Activated T-cell treated with anti-CD3 and anti-CD28 coated beads, Interleukin-2, amount 50 U/mL, for 24 hours (primary cell): ENCODE data around the gene GNA12.

Source experiments
- DNase-seq: peaks from one replicate; pipeline ENCODE4 v3.0.0-alpha.2; 2020
- H3K27ac Mint-ChIP-seq: 2 replicates; pipeline ENCODE4 v1.8.0; 2020; ENCODE audit warnings: mild to moderate bottlenecking, mixed read lengths
- H3K27me3 Mint-ChIP-seq: 2 replicates; pipeline ENCODE4 v1.8.0; 2020; ENCODE audit warnings: mixed read lengths
- H3K36me3 Mint-ChIP-seq: 2 replicates; pipeline ENCODE4 v1.8.0; 2020; ENCODE audit warnings: low read depth, mixed read lengths
- H3K4me1 Mint-ChIP-seq: 2 replicates; pipeline ENCODE4 v1.8.0; 2020; ENCODE audit warnings: low read depth, mixed read lengths
- H3K4me3 Mint-ChIP-seq: 2 replicates; pipeline ENCODE4 v1.8.0; 2020; ENCODE audit warnings: mild to moderate bottlenecking, moderate library complexity, mixed read lengths
- H3K9me3 Mint-ChIP-seq: 2 replicates; pipeline ENCODE4 v1.8.0; 2020; ENCODE audit warnings: mixed read lengths

GNA12 gene

DNA sequence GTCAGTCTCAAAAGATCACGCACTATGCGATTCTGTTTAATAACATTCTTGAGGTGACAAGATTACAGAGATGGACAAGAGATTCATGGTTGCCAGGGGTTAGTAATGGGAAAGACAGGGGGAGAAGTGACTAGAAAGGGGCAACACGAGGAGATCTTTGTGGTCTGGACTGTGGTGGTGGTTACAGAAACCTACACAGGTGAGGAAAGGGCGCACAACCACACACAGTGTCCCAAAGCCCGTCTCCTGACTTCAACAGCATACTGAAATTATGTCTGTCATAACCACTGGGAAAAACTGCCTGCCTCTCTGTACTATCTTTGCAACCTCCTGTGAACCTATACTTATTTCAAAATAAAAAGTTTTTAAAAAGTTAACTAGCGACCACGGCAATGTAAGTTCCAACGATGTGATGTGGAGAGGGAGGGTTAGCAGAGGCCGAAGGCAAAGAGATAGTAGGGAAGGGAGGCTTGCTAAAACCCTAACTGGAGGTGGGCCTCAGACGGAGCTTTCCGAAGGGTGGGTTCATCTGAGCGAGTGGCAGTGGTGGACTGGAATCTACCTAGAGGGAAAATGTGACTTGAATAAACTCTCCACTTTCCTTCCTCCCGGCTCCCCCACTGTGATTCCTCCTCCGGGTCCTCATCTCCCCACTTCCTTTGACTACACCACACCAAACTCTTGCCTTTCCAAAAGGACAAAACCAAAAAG, 43.7 kb downstream of the GNA12 start:
- H3K9me3 Mint-ChIP-seq = no peaks in the 10 kb centered on the region
- H3K36me3 Mint-ChIP-seq = no peaks in the 10 kb centered on the region
- no peak overlapping the region for H3K27ac Mint-ChIP-seq
- H3K27me3 Mint-ChIP-seq = no peaks in the 10 kb centered on the region
- no peak for DNase-seq
- H3K4me1 Mint-ChIP-seq = peaks cover 46% of the 10 kb centered on the region
- H3K4me3 Mint-ChIP-seq = no peak overlapping the region

DNA sequence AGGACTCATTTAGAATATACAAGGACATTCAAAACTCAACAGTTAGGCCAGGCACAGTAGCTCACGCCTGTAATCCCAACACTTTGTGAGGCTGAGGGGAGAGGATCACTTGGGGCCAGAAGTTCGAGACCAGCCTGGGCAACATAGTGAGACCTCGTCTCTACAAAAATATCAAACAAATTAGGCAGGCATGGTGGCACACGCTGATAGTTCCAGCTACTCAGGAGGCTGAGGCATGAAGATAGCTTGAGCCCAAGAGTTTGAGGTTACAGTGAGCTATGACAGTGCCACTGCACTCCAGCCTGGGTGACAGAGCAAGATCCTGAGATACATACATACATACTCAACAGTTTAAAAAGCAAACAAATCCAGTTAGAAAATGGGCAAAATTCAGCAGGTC, 44.9 kb downstream of the GNA12 start:
- Mint-ChIP-seq H3K9me3 (no peaks in the 10 kb centered on the region), H3K36me3 (peaks cover 8% of the 10 kb centered on the region), H3K27ac (no peak overlapping the region), H3K4me1 (peaks cover 46% of the 10 kb centered on the region), H3K4me3 (no peak overlapping the region), H3K27me3 (no peaks in the 10 kb centered on the region)
- no peak for DNase-seq

DNA sequence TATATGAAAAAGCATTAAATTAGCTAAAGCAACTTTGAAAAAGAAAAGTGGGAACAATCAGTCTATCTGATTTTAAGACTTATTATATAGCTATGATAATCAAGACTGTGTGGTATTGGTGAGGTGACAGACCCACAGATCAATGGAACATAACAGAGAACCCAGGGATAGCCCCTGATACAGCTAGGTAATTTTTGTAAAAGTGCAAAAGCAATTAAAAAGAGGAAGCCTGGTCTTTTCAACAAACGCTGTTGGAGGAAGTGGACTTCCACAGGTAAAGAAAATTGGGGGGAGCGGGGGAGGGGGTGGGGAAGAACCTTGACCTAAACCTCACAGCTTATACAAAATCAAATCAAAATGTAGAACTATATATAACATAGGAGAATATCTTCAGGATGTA, 45.4 kb downstream of the GNA12 start:
- no peak for DNase-seq
- peaks cover 44% of the 10 kb centered on the region for H3K4me1 Mint-ChIP-seq
- no peaks in the 10 kb centered on the region for H3K27me3 Mint-ChIP-seq
- no peaks in the 10 kb centered on the region for H3K9me3 Mint-ChIP-seq
- H3K27ac Mint-ChIP-seq = no peak overlapping the region
- no peak overlapping the region for H3K4me3 Mint-ChIP-seq
- H3K36me3 Mint-ChIP-seq = peaks cover 14% of the 10 kb centered on the region

DNA sequence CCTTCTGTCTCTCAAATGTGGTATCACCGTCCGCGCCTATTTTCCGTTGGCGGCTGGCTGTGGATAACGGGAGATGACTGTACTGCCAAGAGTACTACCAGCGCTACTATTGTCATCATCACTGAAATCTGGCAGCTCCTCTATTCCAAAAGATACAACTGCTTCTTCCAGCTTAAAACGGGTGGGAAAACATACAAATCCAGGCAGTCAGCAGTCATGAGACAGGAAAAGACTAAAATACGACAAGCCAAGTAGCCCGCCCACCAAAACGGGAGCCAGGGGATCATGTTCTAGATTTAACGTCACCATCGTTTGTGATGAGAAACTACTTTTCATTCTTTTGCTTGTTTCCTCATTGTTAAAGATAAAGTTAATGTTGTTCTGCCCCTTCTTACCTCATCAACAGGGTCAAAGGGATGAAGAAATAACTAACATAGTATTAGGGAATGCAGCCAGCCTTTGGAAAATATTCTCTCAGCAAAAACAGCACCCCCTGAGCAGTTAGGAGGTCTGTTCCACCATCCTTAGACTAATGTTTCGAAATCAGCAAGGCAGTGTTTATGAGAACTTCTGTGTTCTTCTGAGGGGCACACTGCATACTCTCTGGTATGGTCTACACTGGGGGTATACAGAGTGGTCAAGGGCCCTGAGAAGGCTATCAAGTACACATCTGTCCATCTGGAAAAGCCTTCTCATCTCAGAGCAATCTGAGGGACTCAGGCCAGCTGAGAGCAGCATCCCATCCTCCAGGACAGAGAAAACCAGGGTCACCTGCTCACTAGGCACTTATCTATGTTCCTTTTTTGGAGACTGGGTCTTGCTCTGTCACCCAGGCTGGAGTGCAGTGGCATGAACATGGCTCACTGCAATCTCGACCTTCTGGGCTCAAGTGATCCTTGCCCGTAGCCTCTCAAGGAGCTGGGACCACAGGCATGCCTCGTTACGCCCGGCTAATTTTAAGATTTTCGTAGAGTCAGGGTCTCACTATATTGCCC, 47.5 kb downstream of the GNA12 start:
- Mint-ChIP-seq H3K27me3 (no peaks in the 10 kb centered on the region), H3K9me3 (no peaks in the 10 kb centered on the region), H3K27ac (no peak overlapping the region), H3K36me3 (peaks cover 34% of the 10 kb centered on the region), H3K4me3 (no peak overlapping the region), H3K4me1 (peaks cover 28% of the 10 kb centered on the region)
- no peak for DNase-seq

DNA sequence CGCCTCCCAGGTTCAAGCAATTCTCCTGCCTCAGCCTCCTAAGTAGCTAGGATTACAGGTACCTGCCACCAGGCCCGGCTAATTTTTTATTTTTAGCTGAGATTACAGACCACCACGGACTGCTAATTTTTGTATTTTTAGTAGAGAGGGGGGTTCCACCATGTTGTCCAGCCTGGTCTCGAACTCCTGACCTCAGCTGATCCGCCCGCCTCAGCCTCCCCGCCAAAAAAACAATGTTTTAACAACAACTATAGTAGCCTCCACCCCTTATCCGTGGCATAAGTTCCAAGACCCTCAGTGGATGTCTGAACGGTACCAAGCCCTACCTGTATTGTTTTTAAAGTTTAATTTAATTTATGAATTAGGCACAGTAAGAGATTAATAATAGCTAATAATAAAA, 48.2 kb downstream of the GNA12 start:
- H3K4me3 Mint-ChIP-seq = no peak overlapping the region
- H3K27ac Mint-ChIP-seq = no peak overlapping the region
- H3K9me3 Mint-ChIP-seq = no peaks in the 10 kb centered on the region
- H3K27me3 Mint-ChIP-seq = no peaks in the 10 kb centered on the region
- no peak for DNase-seq
- H3K36me3 Mint-ChIP-seq = peaks cover 38% of the 10 kb centered on the region
- H3K4me1 Mint-ChIP-seq = peaks cover 20% of the 10 kb centered on the region

DNA sequence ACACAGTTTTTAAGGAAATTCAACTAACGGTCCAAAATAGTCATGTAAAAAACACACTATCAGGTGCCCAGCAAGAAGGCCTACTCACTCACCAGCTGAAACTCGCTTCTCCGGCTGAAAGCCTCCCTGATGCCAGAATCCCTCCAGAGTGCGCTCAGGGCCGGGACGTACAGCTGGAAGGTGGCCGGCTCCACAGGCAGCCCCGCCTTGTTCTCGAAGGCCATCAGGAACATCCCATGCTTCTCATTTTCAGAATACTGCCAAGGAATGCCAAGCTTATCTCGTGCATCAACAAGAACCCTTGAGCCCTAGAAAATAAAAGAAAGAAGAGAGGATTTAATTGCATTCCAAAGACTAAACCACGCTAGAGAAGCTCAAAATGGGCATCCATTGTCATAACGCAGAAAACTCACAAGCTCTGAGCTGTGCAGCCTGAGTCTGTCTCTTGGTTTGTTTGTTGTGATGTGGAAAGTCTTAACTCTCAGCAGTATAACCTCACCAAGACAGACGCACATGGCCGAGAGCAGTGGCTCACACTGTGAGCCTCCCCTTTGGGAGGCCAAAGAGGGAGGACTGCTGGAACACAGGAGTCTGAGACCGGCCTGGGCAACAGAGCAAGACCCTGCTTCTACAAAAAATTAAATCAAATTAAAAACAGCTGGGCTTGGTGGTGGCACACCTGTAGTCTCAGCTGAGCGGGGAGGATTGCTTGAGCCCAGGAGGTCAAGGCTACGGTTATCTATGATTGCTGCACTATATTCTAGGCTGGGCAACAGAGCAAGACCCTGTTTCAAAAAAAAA, 49.1 kb downstream of the GNA12 start:
- Mint-ChIP-seq H3K36me3 (peaks cover 44% of the 10 kb centered on the region), H3K4me1 (peaks cover 12% of the 10 kb centered on the region), H3K9me3 (no peaks in the 10 kb centered on the region), H3K27ac (no peak overlapping the region), H3K27me3 (no peaks in the 10 kb centered on the region), H3K4me3 (no peak overlapping the region)
- no peak for DNase-seq

DNA sequence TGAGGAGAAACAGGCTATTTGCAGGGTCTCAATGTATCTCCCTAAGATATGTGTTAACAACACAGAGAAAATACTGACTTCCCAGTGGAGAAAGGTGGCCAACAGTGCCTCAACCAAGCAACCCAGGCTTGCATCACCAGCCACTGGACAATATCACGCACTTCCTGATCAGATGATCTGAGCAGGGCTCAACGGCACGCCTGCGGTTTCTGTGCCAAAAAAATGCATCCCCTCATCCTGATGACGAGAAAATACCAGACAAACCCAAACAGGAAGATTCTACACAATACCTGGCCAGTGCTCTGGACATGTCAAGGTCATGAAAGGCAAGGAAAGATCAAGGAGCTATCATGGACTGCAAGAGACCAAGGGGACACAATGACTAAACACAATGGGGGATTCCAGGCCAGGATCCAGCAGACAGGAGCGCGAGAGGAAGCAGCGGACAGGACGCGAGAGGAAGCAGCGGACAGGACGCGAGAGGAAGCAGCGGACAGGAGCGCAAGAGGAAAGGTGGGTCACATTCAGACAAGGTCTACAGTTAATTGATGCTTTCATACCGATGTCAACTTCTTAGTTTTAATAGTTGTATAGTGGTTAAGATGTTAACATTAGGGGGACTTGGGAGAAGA, 51.1 kb downstream of the GNA12 start:
- Mint-ChIP-seq H3K4me1 (no peaks in the 10 kb centered on the region), H3K27ac (no peak overlapping the region)

DNA sequence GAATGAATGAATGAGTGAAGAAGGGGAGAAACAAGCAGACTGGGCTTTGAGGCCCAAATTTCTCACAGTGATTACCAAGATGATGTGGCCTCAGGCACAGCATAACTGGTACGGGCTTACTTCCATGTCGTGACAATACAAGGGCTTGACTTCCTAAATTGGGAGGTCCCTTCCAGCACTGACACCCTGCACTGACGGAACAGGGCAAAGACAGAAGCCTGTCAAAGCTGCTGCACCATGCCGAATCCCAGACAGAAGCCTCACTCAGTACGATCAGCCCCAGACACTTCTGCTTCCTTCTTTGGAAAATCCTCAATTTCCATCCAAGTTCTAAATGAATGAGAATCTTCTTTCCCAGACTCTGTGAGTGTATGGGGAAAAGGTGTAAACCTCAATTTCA, 51.9 kb downstream of the GNA12 start:
- DNase-seq = no peak
- Mint-ChIP-seq H3K9me3 (no peaks in the 10 kb centered on the region), H3K27me3 (no peaks in the 10 kb centered on the region), H3K4me1 (no peaks in the 10 kb centered on the region), H3K36me3 (peaks cover 61% of the 10 kb centered on the region), H3K4me3 (no peak overlapping the region), H3K27ac (no peak overlapping the region)

More for the DNA sequence above, 51.1 kb downstream of the GNA12 start:
- no peak overlapping the region for H3K4me3 Mint-ChIP-seq
- DNase-seq = no peak
- no peaks in the 10 kb centered on the region for H3K9me3 Mint-ChIP-seq
- H3K27me3 Mint-ChIP-seq = no peaks in the 10 kb centered on the region
- H3K36me3 Mint-ChIP-seq = peaks cover 56% of the 10 kb centered on the region

DNA sequence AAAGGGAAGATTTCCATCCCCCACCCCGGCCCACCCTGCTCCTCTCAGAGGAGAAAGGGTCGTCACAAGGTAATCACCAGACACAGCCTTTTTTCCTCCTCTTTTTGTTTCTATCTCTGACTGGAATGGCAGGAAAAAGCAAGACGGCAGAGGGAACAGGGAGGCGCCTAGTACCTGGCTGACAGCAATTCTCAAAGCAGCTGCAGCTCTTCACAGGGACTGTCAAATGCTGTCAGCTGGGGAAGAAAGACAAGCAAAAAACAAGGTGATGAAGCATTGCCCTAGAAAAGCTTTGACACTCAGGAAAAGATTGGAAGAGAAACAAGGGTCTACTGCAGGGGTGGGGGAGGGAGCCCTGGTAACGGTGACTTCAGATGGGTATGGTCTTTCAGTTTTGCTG, 52.7 kb downstream of the GNA12 start:
- H3K27me3 Mint-ChIP-seq = no peaks in the 10 kb centered on the region
- H3K27ac Mint-ChIP-seq = no peak overlapping the region
- DNase-seq = no peak
- no peak overlapping the region for H3K4me3 Mint-ChIP-seq
- no peaks in the 10 kb centered on the region for H3K9me3 Mint-ChIP-seq
- H3K36me3 Mint-ChIP-seq = peaks cover 69% of the 10 kb centered on the region
- no peaks in the 10 kb centered on the region for H3K4me1 Mint-ChIP-seq

DNA sequence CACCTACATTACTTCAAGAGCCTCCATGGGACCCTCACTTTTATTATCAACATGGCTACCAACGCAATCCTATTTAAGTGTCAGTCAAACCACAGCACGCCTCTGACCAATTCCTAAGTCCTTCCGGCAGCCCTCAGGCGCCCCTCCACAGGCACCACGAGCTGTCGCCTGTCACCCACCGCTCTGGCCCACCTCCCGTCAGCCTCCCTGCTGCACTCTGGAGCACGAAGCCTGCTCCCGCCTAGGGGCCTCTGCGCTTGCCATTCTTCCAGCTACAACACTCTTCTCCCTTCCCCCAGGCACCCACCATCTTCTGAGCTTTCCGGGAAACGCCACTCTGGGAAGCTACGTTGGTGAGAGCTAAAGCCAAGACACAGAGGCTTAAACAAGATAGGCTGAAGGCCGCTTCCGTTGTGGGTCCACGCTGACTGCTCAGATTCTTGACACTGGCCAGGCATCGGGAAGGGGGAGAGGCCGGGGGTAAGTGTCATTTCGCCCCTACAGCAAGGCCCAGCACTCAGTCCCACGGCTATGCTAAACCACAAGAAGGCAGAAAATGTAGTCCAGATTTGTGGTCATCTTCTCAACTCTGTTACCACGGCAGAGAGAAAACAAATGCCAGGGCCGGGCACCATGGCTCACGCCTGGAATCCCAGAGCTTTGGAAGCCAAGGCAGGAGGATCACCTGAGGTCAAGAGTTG, 56.7 kb downstream of the GNA12 start:
- peaks cover 54% of the 10 kb centered on the region for H3K36me3 Mint-ChIP-seq
- no peaks in the 10 kb centered on the region for H3K9me3 Mint-ChIP-seq
- no peak overlapping the region for H3K27ac Mint-ChIP-seq
- H3K4me1 Mint-ChIP-seq = peaks cover 20% of the 10 kb centered on the region
- no peak overlapping the region for H3K4me3 Mint-ChIP-seq
- H3K27me3 Mint-ChIP-seq = no peaks in the 10 kb centered on the region
- no peak for DNase-seq

DNA sequence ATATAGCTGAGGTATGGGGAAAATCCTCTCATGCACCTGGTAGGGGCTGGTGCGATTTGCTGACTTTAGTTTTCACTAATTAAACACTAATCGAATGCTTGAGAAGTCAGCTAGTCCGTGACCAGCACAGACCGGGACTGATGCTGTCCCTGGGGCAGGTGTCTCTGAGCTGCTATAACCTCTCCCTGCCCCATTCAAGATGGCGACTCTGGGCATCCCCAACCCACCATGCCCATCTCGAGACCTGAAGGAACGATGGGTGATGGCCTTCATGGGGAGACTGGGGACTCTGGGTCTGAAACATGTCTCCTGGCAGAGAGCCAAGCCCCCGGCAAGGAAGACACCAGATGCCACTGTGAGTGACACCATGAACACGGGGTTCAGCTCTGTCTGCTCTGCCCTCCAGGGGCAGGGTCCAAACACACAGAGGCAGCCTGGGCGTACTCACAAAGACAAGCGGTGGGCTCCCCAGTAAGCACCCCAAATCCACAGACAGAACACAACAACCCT, 57.4 kb downstream of the GNA12 start:
- Mint-ChIP-seq H3K36me3 (peaks cover 51% of the 10 kb centered on the region), H3K27ac (no peak overlapping the region), H3K4me3 (no peak overlapping the region), H3K4me1 (peaks cover 27% of the 10 kb centered on the region), H3K27me3 (no peaks in the 10 kb centered on the region), H3K9me3 (no peaks in the 10 kb centered on the region)
- no peak for DNase-seq

DNA sequence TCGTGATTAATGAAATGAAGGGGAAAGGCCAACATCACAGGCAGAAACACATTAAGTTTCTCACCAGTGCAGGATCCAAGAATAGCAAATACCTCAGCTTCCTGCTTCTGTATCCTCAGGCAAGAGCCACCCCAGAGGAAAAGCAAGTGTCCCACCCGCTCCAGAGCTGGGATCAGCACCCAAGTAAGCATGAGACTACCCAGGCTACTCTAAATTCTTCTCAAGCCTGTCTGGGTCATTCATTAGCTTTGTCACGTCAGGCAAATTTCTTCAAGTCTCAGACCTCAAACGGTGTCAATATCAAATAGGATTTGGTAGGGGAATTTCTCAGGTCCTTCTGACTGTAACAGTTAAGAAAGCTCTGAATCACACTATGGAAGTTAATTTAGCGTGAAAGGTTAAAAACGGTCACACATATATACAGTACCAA, 59.0 kb downstream of the GNA12 start:
- no peak overlapping the region for H3K4me3 Mint-ChIP-seq
- peaks cover 42% of the 10 kb centered on the region for H3K36me3 Mint-ChIP-seq
- DNase-seq = no peak
- H3K4me1 Mint-ChIP-seq = peaks cover 34% of the 10 kb centered on the region
- peak overlapping the region; percentile 4 for H3K27ac Mint-ChIP-seq
- no peaks in the 10 kb centered on the region for H3K27me3 Mint-ChIP-seq
- no peaks in the 10 kb centered on the region for H3K9me3 Mint-ChIP-seq

DNA sequence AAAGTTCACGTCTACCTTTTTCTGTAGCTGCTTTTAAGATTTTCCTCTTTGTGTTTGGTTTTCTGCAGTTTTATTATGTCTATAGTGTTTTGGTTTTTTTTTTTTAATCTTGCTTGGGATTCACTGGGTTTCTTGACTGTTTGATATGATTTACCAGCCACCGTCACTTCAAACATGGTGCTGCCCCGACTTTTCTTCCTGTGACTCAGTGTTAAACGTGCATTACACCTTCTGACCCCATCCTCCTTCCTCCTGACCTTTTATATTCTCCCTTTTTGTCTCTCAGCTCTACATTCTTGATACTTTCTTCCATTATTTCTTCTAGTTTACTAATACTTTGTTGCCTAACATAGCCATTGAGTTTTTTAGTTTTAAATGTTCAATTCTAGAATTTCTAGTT, 61.5 kb downstream of the GNA12 start:
- Mint-ChIP-seq H3K27ac (peak overlapping the region; percentile 68), H3K4me3 (peak overlapping the region; percentile 34), H3K27me3 (no peaks in the 10 kb centered on the region), H3K9me3 (no peaks in the 10 kb centered on the region), H3K4me1 (peaks cover 40% of the 10 kb centered on the region), H3K36me3 (peaks cover 30% of the 10 kb centered on the region)
- DNase-seq = no peak
